Cardiac septum (tissue), 1 donor: ENCODE data around the gene APH1A. TPM values are rescaled to one million over a fixed set of nuclear protein-coding genes. Genes with fewer than 3 reads are reported as not detected.
"Not testable (repeated sequence)": the region's sequence is repeated elsewhere in the genome, so short reads cannot be mapped to it uniquely, and the experiment has no call there.

Experiments used
- DNase-seq: peaks from one replicate; pipeline ENCODE4 v3.0.0-alpha.2; 2020; ENCODE audit warnings: low spot score
- intact Hi-C: fragments of 100-400 bp; cut with DNase I; formaldehyde crosslinking; loops from one replicate; pipeline ENCODE4 v1.14.0; 2022
- long read RNA-seq: library from polyadenylated mRNA; unstranded; transcript quantifications from one replicate; pipeline ENCODE4 v2.0.0, GENCODE V29; 2021
- total RNA-seq: library from RNA; stranded (reverse); fragmentation: NEBNext Ultra II Directional; extraction: Animal tissue kit (Norgen Biotek cat#: 25700); gene quantifications from one replicate; pipeline ENCODE4 v1.2.1, GENCODE V29; 2021
- donor health status: DM: no; HTN: no; CAD: no.

The APH1A gene
- 57.3 TPM for total RNA-seq
- long read RNA-seq, transcript APH1A-203 (7 exons, 1,713 nt) = major isoform, 6 of 11 reads
- long read RNA-seq, partial matches to known transcripts = 0 of 11 reads
- long read RNA-seq, other reads (novel, unspliced or antisense) = 1 of 11 reads

GRCh38 chr1:150268705-150269403 lies at the start of gene APH1A:
TSS of gene APH1A (minus strand) at chr1:150269016. CDS start at chr1:150268810, 206 bp downstream.
- DNase-seq = peak; percentile 99
- intact Hi-C loops = loop anchor here (1.0 to 5.0 kb wide), 5 partner anchors 13 to 93 kb away; partner anchors contain the start of genes ANP32E, CIART, MRPS21 and PRPF3

GRCh38 chr1:150314691-150315090 lies 45.9 kb upstream of the APH1A start:
- intact Hi-C loops, DNase-seq: not testable (repeated sequence)

- intact Hi-C loops = no loop called here
- no peak for DNase-seq
These were observed 42.9 kb upstream of the APH1A start for GRCh38 chr1:150311762-150312161.

- DNase-seq = no peak
- intact Hi-C loops = no loop called here
These were observed 41.1 kb upstream of the APH1A start for GRCh38 chr1:150309758-150310508.

GRCh38 chr1:150308585-150308984 lies 39.8 kb upstream of the APH1A start:
- DNase-seq, intact Hi-C loops: not testable (repeated sequence)

- no peak for DNase-seq
- intact Hi-C loops = no loop called here
These were observed 34.1 kb upstream of the APH1A start for GRCh38 chr1:150302902-150303301.

- intact Hi-C loops = no loop called here
- DNase-seq = no peak
These were observed 33.5 kb upstream of the APH1A start for GRCh38 chr1:150302338-150302737.

- intact Hi-C loops = no loop called here
- no peak for DNase-seq
These were observed 30.9 kb upstream of the APH1A start for GRCh38 chr1:150299716-150300115.

GRCh38 chr1:150295476-150295875 lies 26.7 kb upstream of the APH1A start:
- DNase-seq = no peak
- intact Hi-C loops = no loop called here

- DNase-seq = peak; percentile 94
- intact Hi-C loops = loop anchor here (1.0 kb wide), 1 partner anchor 24 kb away; the partner anchor contains the start of gene APH1A
These were observed 24.8 kb upstream of the APH1A start, which contains the start of gene MRPS21 for GRCh38 chr1:150293433-150294253. TSS of gene MRPS21 (plus strand) at chr1:150293861. CDS start at chr1:150294367, 506 bp downstream.

- DNase-seq = no peak
- intact Hi-C loops = no loop called here
These were observed 20.0 kb upstream of the APH1A start for GRCh38 chr1:150288822-150289221.

- DNase-seq = no peak
- intact Hi-C loops = no loop called here
These were observed 19.6 kb upstream of the APH1A start for GRCh38 chr1:150288382-150288781.

- intact Hi-C loops = loop anchor here (5.0 kb wide), 1 partner anchor 79 kb away; the partner anchor contains the start of gene RPRD2
- no peak for DNase-seq
These were observed 14.4 kb upstream of the APH1A start for GRCh38 chr1:150283260-150283659.

GRCh38 chr1:150282558-150282958 lies 13.7 kb upstream of the APH1A start:
- intact Hi-C loops = loop anchor here (1.0 to 5.0 kb wide), 3 partner anchors 14 to 80 kb away; partner anchors contain the start of gene RPRD2
- no peak for DNase-seq

GRCh38 chr1:150281758-150282557 lies 13.1 kb upstream of the APH1A start, which contains the start of gene CIART:
TSS of gene CIART (plus strand) at chr1:150282554. CDS start at chr1:150283268, 714 bp downstream.
- peak; percentile 95 for DNase-seq
- intact Hi-C loops = loop anchor here (1.0 to 5.0 kb wide), 3 partner anchors 14 to 80 kb away; partner anchors contain the start of gene RPRD2

- intact Hi-C loops = loop anchor here (5.0 kb wide), 1 partner anchor 81 kb away; the partner anchor contains the start of gene RPRD2
- no peak for DNase-seq
These were observed 12.5 kb upstream of the APH1A start for GRCh38 chr1:150281221-150281757.

- DNase-seq = no peak
- intact Hi-C loops = loop anchor here (5.0 kb wide), 1 partner anchor 82 kb away; the partner anchor contains the start of gene RPRD2
These were observed 11.4 kb upstream of the APH1A start for GRCh38 chr1:150280138-150280707.

GRCh38 chr1:150273311-150273710 lies 4.5 kb upstream of the APH1A start:
- intact Hi-C loops = no loop called here
- DNase-seq = no peak
